GM23338 (cell line): ENCODE results near the gene FLT3. TPM values are rescaled to one million over a fixed set of nuclear protein-coding genes. Genes with fewer than 3 reads are reported as not detected.

Experiments
- ATAC-seq: fragments of 200-7000 bp; cut with Tn5 transposase; 3 replicates; pipeline ENCODE4 v1.9.1; 2020
- DNase-seq: peaks from one replicate; pipeline ENCODE4 v3.0.0-alpha.2; 2015; ENCODE audit warnings: low spot score
- H2AFZ ChIP-seq: fragments of 200-600 bp; sonication (generic); 2 replicates; pipeline ENCODE4 v1.8.0; 2016; ENCODE audit warnings: antibody characterized with exemption, mild to moderate bottlenecking, moderate library complexity
- H3F3A ChIP-seq: fragments of 200-600 bp; sonication (generic); replicated peaks from 2 replicates; pipeline ENCODE4 v1.8.0; 2017; ENCODE audit warnings: antibody characterized with exemption, mixed run types, low read depth
- H3K27ac ChIP-seq: fragments of 200-600 bp; sonication (generic); 2 replicates; pipeline ENCODE4 v1.6.1; 2016; ENCODE audit warnings: low read depth
- H3K27me3 ChIP-seq: fragments of 200-600 bp; sonication (generic); 2 replicates; pipeline ENCODE4 v1.8.0; 2016; ENCODE audit warnings: mild to moderate bottlenecking, mixed run types, moderate library complexity; ENCODE audit not compliant: insufficient read depth
- H3K36me3 ChIP-seq: fragments of 200-600 bp; sonication (generic); 2 replicates; pipeline ENCODE4 v1.8.0; 2016; ENCODE audit warnings: mild to moderate bottlenecking; ENCODE audit not compliant: insufficient read depth
- H3K4me1 ChIP-seq: fragments of 200-600 bp; sonication (generic); 2 replicates; pipeline ENCODE4 v1.8.0; 2016; ENCODE audit warnings: mild to moderate bottlenecking, moderate library complexity; ENCODE audit not compliant: insufficient read depth
- H3K4me2 ChIP-seq: fragments of 200-600 bp; sonication (generic); 2 replicates; pipeline ENCODE4 v1.7.1; 2017; ENCODE audit warnings: mixed run types
- H3K4me3 ChIP-seq: fragments of 200-600 bp; sonication (generic); 2 replicates; pipeline ENCODE4 v1.6.1; 2016; ENCODE audit warnings: mixed run types
- H3K79me2 ChIP-seq: fragments of 200-600 bp; sonication (generic); replicated peaks from 2 replicates; pipeline ENCODE4 v1.8.0; 2017; ENCODE audit warnings: mild to moderate bottlenecking; ENCODE audit not compliant: insufficient read depth
- H3K9me2 ChIP-seq: fragments of 200-600 bp; sonication (generic); 2 replicates; pipeline ENCODE4 v1.8.0; 2017; ENCODE audit not compliant: insufficient read depth
- H4K20me1 ChIP-seq: fragments of 200-600 bp; sonication (generic); replicated peaks from 2 replicates; pipeline ENCODE4 v1.8.0; 2017; ENCODE audit warnings: mild to moderate bottlenecking; ENCODE audit not compliant: insufficient read depth
- H3K27ac Mint-ChIP-seq: 2 replicates; pipeline ENCODE4 v1.8.0; 2020; ENCODE audit warnings: inconsistent platforms, mild to moderate bottlenecking, moderate library complexity, mixed read lengths
- H3K27me3 Mint-ChIP-seq: 3 replicates; pipeline ENCODE4 v1.8.0; 2022; ENCODE audit warnings: low read depth, mild to moderate bottlenecking, moderate library complexity, mixed read lengths, inconsistent platforms; ENCODE audit not compliant: insufficient read depth, poor library complexity
- H3K36me3 Mint-ChIP-seq: 3 replicates; pipeline ENCODE4 v1.8.0; 2021; ENCODE audit warnings: low read depth, mild to moderate bottlenecking, inconsistent platforms, moderate library complexity, mixed read lengths
- H3K4me1 Mint-ChIP-seq: 3 replicates; pipeline ENCODE4 v1.8.0; 2020; ENCODE audit warnings: mild to moderate bottlenecking, inconsistent platforms, mixed read lengths
- H3K4me3 Mint-ChIP-seq: 3 replicates; pipeline ENCODE4 v1.8.0; 2021; ENCODE audit warnings: moderate library complexity, mild to moderate bottlenecking, inconsistent platforms, mixed read lengths
- H3K9me3 Mint-ChIP-seq: 3 replicates; pipeline ENCODE4 v1.8.0; 2020; ENCODE audit warnings: moderate library complexity, mild to moderate bottlenecking, inconsistent platforms, mixed read lengths
- EZH2 ChIP-seq: fragments of 200-600 bp; sonication (generic); IDR thresholded peaks from one replicate; pipeline ENCODE4 v1.8.0; 2017; ENCODE audit warnings: antibody characterized with exemption, mild to moderate bottlenecking, low read depth; ENCODE audit not compliant: unreplicated experiment
- EZH2phosphoT487 ChIP-seq: fragments of 200-600 bp; sonication (generic); IDR thresholded peaks from one replicate; pipeline ENCODE4 v1.8.1; 2018; ENCODE audit warnings: antibody characterized with exemption; ENCODE audit not compliant: unreplicated experiment
- ZNF114 ChIP-seq: fragments of 250-450 bp; sonication (Bioruptor Pico); IDR thresholded peaks from 2 replicates; pipeline ENCODE4 v1.5.0; 2020; ENCODE audit warnings: mild to moderate bottlenecking, moderate library complexity
- polyA plus RNA-seq: library from polyadenylated mRNA; unstranded; fragments of >200 nt; fragmentation: Nextera tagmentation; extraction: Ambion mirVana; gene quantifications from 2 replicates; pipeline ENCODE4 v1.2.1, GENCODE V29; 2016
- total RNA-seq: library from RNA; depleted of rRNA; stranded (reverse); fragments of >200 nt; shearing (Covaris generic); gene quantifications from 2 replicates; pipeline ENCODE4 v1.2.3, GENCODE V29; 2014
- TF ChIP-seq, protein P1 (sequence below): fragments of 250-450 bp; sonication (Bioruptor Pico); IDR thresholded peaks from 2 replicates; pipeline ENCODE4 v1.5.0; 2020; ENCODE audit warnings: mild to moderate bottlenecking, moderate library complexity
- TF ChIP-seq, protein P2 (sequence below): IDR thresholded peaks from one replicate; pipeline ENCODE4 v1.6.1; 2018; ENCODE audit warnings: antibody characterized with exemption; ENCODE audit not compliant: unreplicated experiment

Gene FLT3
- total and polyA plus RNA-seq, 2 experiments from 2014 or later: 0.17 to 0.44 TPM

DNA sequence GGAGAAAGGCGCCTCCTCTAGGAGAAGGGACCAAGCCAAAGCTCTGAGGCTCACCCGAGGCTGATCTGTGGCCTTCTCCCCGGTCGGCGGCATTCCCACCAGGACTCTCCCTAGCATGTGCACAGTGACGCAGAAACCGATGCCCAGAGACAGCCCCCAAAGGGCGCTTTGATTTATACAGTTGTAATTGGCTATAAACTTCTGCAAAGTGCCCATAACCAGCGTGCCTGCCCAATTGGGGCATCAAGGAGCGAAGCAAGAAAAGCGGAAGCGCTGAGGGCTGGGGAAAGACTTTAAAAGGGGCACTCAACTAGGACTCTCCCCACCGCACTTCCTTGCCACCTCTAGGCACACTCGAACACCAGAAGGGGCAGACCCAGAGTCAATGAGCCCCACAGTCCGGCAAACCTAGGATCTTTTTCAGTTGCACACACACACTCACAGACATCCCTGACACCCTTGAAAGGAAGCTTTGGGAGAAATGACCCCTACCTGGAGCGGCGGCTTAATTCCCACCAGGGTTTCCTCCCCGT, 133.1 kb downstream of the FLT3 start:
- ATAC-seq (no peak), DNase-seq (peak; percentile 40)
- Histone ChIP-seq H3K79me2 (no peaks in the 10 kb centered on the region), H4K20me1 (peaks cover 40% of the 10 kb centered on the region), H3K36me3 (no peaks in the 10 kb centered on the region; the same call in 1 of the 2 replicates), H3K9me2 (no peaks in the 10 kb centered on the region), H3K4me1 (peaks cover 67% of the 10 kb centered on the region), H3K4me2 (peak overlapping the region; percentile 73), H3K27me3 (peaks cover 100% of the 10 kb centered on the region), H3F3A (peaks cover 52% of the 10 kb centered on the region), H3K4me3 (peak overlapping the region; percentile 41), H2AFZ (no peak overlapping the region), H3K27ac (no peak overlapping the region)
- Mint-ChIP-seq H3K9me3 (no peaks in the 10 kb centered on the region; the same call in 2 of the 3 replicates), H3K36me3 (no peaks in the 10 kb centered on the region; the same call in 2 of the 3 replicates), H3K27me3 (peaks cover 100% of the 10 kb centered on the region), H3K4me3 (peak overlapping the region; percentile 35; the same call in 1 of the 3 replicates), H3K4me1 (peaks cover 63% of the 10 kb centered on the region), H3K27ac (no peak overlapping the region)
- TF ChIP-seq, protein P1, sequence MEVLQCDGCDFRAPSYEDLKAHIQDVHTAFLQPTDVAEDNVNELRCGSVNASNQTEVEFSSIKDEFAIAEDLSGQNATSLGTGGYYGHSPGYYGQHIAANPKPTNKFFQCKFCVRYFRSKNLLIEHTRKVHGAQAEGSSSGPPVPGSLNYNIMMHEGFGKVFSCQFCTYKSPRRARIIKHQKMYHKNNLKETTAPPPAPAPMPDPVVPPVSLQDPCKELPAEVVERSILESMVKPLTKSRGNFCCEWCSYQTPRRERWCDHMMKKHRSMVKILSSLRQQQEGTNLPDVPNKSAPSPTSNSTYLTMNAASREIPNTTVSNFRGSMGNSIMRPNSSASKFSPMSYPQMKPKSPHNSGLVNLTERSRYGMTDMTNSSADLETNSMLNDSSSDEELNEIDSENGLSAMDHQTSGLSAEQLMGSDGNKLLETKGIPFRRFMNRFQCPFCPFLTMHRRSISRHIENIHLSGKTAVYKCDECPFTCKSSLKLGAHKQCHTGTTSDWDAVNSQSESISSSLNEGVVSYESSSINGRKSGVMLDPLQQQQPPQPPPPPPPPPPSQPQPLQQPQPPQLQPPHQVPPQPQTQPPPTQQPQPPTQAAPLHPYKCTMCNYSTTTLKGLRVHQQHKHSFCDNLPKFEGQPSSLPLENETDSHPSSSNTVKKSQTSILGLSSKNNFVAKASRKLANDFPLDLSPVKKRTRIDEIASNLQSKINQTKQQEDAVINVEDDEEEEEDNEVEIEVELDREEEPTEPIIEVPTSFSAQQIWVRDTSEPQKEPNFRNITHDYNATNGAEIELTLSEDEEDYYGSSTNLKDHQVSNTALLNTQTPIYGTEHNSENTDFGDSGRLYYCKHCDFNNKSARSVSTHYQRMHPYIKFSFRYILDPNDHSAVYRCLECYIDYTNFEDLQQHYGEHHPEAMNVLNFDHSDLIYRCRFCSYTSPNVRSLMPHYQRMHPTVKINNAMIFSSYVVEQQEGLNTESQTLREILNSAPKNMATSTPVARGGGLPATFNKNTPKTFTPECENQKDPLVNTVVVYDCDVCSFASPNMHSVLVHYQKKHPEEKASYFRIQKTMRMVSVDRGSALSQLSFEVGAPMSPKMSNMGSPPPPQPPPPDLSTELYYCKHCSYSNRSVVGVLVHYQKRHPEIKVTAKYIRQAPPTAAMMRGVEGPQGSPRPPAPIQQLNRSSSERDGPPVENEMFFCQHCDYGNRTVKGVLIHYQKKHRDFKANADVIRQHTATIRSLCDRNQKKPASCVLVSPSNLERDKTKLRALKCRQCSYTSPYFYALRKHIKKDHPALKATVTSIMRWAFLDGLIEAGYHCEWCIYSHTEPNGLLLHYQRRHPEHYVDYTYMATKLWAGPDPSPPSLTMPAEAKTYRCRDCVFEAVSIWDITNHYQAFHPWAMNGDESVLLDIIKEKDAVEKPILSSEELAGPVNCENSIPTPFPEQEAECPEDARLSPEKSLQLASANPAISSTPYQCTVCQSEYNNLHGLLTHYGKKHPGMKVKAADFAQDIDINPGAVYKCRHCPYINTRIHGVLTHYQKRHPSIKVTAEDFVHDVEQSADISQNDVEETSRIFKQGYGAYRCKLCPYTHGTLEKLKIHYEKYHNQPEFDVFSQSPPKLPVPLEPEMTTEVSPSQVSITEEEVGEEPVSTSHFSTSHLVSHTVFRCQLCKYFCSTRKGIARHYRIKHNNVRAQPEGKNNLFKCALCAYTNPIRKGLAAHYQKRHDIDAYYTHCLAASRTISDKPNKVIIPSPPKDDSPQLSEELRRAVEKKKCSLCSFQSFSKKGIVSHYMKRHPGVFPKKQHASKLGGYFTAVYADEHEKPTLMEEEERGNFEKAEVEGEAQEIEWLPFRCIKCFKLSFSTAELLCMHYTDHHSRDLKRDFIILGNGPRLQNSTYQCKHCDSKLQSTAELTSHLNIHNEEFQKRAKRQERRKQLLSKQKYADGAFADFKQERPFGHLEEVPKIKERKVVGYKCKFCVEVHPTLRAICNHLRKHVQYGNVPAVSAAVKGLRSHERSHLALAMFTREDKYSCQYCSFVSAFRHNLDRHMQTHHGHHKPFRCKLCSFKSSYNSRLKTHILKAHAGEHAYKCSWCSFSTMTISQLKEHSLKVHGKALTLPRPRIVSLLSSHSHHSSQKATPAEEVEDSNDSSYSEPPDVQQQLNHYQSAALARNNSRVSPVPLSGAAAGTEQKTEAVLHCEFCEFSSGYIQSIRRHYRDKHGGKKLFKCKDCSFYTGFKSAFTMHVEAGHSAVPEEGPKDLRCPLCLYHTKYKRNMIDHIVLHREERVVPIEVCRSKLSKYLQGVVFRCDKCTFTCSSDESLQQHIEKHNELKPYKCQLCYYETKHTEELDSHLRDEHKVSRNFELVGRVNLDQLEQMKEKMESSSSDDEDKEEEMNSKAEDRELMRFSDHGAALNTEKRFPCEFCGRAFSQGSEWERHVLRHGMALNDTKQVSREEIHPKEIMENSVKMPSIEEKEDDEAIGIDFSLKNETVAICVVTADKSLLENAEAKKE (CRISPR knock-in tag): no peak
- TF ChIP-seq EZH2phosphoT487 (peak; percentile 17), EZH2 (peak; percentile 94), ZNF114 (no peak)
- TF ChIP-seq, protein P2, sequence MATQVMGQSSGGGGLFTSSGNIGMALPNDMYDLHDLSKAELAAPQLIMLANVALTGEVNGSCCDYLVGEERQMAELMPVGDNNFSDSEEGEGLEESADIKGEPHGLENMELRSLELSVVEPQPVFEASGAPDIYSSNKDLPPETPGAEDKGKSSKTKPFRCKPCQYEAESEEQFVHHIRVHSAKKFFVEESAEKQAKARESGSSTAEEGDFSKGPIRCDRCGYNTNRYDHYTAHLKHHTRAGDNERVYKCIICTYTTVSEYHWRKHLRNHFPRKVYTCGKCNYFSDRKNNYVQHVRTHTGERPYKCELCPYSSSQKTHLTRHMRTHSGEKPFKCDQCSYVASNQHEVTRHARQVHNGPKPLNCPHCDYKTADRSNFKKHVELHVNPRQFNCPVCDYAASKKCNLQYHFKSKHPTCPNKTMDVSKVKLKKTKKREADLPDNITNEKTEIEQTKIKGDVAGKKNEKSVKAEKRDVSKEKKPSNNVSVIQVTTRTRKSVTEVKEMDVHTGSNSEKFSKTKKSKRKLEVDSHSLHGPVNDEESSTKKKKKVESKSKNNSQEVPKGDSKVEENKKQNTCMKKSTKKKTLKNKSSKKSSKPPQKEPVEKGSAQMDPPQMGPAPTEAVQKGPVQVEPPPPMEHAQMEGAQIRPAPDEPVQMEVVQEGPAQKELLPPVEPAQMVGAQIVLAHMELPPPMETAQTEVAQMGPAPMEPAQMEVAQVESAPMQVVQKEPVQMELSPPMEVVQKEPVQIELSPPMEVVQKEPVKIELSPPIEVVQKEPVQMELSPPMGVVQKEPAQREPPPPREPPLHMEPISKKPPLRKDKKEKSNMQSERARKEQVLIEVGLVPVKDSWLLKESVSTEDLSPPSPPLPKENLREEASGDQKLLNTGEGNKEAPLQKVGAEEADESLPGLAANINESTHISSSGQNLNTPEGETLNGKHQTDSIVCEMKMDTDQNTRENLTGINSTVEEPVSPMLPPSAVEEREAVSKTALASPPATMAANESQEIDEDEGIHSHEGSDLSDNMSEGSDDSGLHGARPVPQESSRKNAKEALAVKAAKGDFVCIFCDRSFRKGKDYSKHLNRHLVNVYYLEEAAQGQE: no peak
